GM12878 (cell line): ENCODE data around the gene SEC14L1. TPM values are rescaled to one million over a fixed set of nuclear protein-coding genes. Genes with fewer than 3 reads are reported as not detected.

Experiments
- ASH2L ChIP-seq: fragments of 300-600, 200-600 bp; sonication (generic); IDR thresholded peaks from 2 replicates; pipeline ENCODE4 v1.6.1; 2017; ENCODE audit warnings: low read depth, mild to moderate bottlenecking, borderline replicate concordance
- ATF7 ChIP-seq: fragments of 450-650 bp; IDR thresholded peaks from 2 replicates; pipeline ENCODE4 v1.6.1; 2016; ENCODE audit warnings: low read depth, mild to moderate bottlenecking
- BCL11A ChIP-seq: IDR thresholded peaks from 2 replicates; pipeline ENCODE4 v1.6.1; 2011; ENCODE audit warnings: low read depth, low read length
- BHLHE40 ChIP-seq, 2 experiments: fragments of 450-650 bp in 1 of 2; IDR thresholded peaks; 2 replicates each; pipeline ENCODE4 v1.6.1; 2011 to 2017; ENCODE audit warnings: low read depth in 2 of 2, borderline replicate concordance in 1 of 2, improper control_type of control experiment in 1 of 2, low read length in 1 of 2, mild to moderate bottlenecking in 1 of 2
- CREB1 ChIP-seq: IDR thresholded peaks from 2 replicates; pipeline ENCODE4 v1.6.1; 2012; ENCODE audit warnings: low read depth, mild to moderate bottlenecking, inconsistent platforms
- CTCF ChIP-seq, 3 experiments: IDR thresholded peaks in 2 of 3; conservative IDR thresholded peaks in 1 of 3; 2 replicates each; pipeline ENCODE4 v1.5.1; 2011; ENCODE audit warnings: low read depth in 3 of 3, low read length in 3 of 3, mild to moderate bottlenecking in 3 of 3, control low read depth in 2 of 3, moderate library complexity in 2 of 3, inconsistent platforms in 1 of 3, mixed read lengths in 1 of 3; ENCODE audit not compliant: control insufficient read depth in 2 of 3, insufficient read depth in 1 of 3; ENCODE audit errors: extremely low read depth in 1 of 3
- EZH2 ChIP-seq: IDR thresholded peaks from 2 replicates; pipeline ENCODE4 v1.6.1; 2012; ENCODE audit warnings: low read depth, mild to moderate bottlenecking, control low read depth, inconsistent platforms, low read length, borderline replicate concordance; ENCODE audit not compliant: control insufficient read depth
- IKZF1 ChIP-seq: fragments of 450-650 bp; conservative IDR thresholded peaks from 2 replicates; pipeline ENCODE4 v1.6.1; 2017; ENCODE audit warnings: antibody characterized with exemption, mild to moderate bottlenecking
- KLF5 ChIP-seq: fragments of 450-650 bp; IDR thresholded peaks from 2 replicates; pipeline ENCODE4 v1.6.1; 2014; ENCODE audit warnings: mild to moderate bottlenecking; ENCODE audit not compliant: partially characterized antibody
- MEF2B ChIP-seq: fragments of 450-650 bp; IDR thresholded peaks from 2 replicates; pipeline ENCODE4 v1.6.1; 2018; ENCODE audit warnings: mild to moderate bottlenecking, moderate library complexity; ENCODE audit not compliant: partially characterized antibody, poor library complexity, severe bottlenecking
- NBN ChIP-seq: fragments of 450-650 bp; IDR thresholded peaks from 2 replicates; pipeline ENCODE4 v1.6.1; 2016
- NFIC ChIP-seq: IDR thresholded peaks from 2 replicates; pipeline ENCODE4 v1.6.1; 2012; ENCODE audit warnings: low read depth, mild to moderate bottlenecking, inconsistent platforms, low read length, moderate library complexity
- PBX3 ChIP-seq: IDR thresholded peaks from 2 replicates; pipeline ENCODE4 v1.6.1; 2011; ENCODE audit warnings: mild to moderate bottlenecking, low read depth, low read length, moderate library complexity; ENCODE audit not compliant: insufficient replicate concordance
- PKNOX1 ChIP-seq: fragments of 450-650 bp; IDR thresholded peaks from 2 replicates; pipeline ENCODE4 v1.6.1; 2016; ENCODE audit warnings: mild to moderate bottlenecking
- SPI1 ChIP-seq: IDR thresholded peaks from 2 replicates; pipeline ENCODE4 v1.6.1; 2011; ENCODE audit warnings: low read depth, mild to moderate bottlenecking, low read length, moderate library complexity, borderline replicate concordance; ENCODE audit not compliant: insufficient read depth
- TCF12 ChIP-seq: IDR thresholded peaks from 2 replicates; pipeline ENCODE4 v1.6.1; 2011; ENCODE audit warnings: low read depth, mild to moderate bottlenecking, low read length
- ZNF384 ChIP-seq: IDR thresholded peaks from 2 replicates; pipeline ENCODE4 v1.6.1; 2012; ENCODE audit warnings: low read depth, mild to moderate bottlenecking, low read length, improper control_type of control experiment, borderline replicate concordance
- ZNF687 ChIP-seq: fragments of 450-650 bp; IDR thresholded peaks from 2 replicates; pipeline ENCODE4 v1.6.1; 2017; ENCODE audit warnings: mild to moderate bottlenecking, moderate library complexity
- polyA plus RNA-seq, 11 experiments: library from polyadenylated mRNA; depleted of rRNA in 4 of 11; unstranded in 6 of 11; stranded (reverse) in 5 of 11; fragments of >200 nt; fragmentation: Nextera tagmentation in 4 of 11; fragmentation: Illumina TruSeq in 1 of 11; extraction: Ambion mirVana in 4 of 11; extraction: Trizol in 1 of 11; gene quantifications; 1 replicate in 1 of 11; 2 replicates in 10 of 11; pipeline versions ENCODE4 v1.2.1 to v1.2.3, GENCODE V29; 2011 to 2016; ENCODE audit warnings: inconsistent platforms in 2 of 11, missing spikeins in 2 of 11, low read depth in 1 of 11
- total RNA-seq, 4 experiments: library from RNA; depleted of rRNA in 3 of 4; stranded (reverse); fragments of >200 nt in 3 of 4; fragmentation: Illumina TruSeq in 1 of 4; extraction: Trizol in 1 of 4; gene quantifications; 2 replicates each; pipeline versions ENCODE4 v1.2.1 to v1.2.3, GENCODE V29; 2013 to 2021

Gene SEC14L1
- total and polyA plus RNA-seq, 10 of the 15 experiments (the other 5 are each of a cell fraction or from before 2014, with no cell fraction given): 6.3 to 66.1 (median 33.5) TPM

- TF ChIP-seq IKZF1: 0 out of 2 replicates have a peak, but pooled peaks have one; percentile 13
- 0 out of 2 replicates have a peak, but pooled peaks have one; percentile 17 for TF ChIP-seq ATF7
- TF ChIP-seq NBN: 0 out of 2 replicates have a peak, but pooled peaks have one; percentile 34
- TF ChIP-seq ASH2L: no peak
- 0 out of 2 replicates have a peak, but pooled peaks have one; percentile 28 for TF ChIP-seq CREB1
- TF ChIP-seq CTCF (IDR thresholded peaks at IDR 0.05 in 2 of 3, conservative IDR thresholded peaks at IDR 0.05 in 1 of 3; ENCODE audit: control insufficient read depth in 2 of 3, extremely low read depth in 1 of 3, insufficient read depth in 1 of 3, low read depth in 3 of 3, low read length in 3 of 3): no peak
- TF ChIP-seq PKNOX1: no peak
- TF ChIP-seq BCL11A: peak; percentile 46; the same call in 1 of the 2 replicates
- TF ChIP-seq MEF2B: peak; percentile 13
- TF ChIP-seq KLF5: no peak
- no peak for TF ChIP-seq ZNF384
- peak in 1 of 2 experiments; percentile 47; a peak in 2 of 4 replicates for TF ChIP-seq BHLHE40 (IDR thresholded peaks at IDR 0.05; ENCODE audit: borderline replicate concordance in 1 of 2, low read depth in 2 of 2, low read length in 1 of 2)
- TF ChIP-seq TCF12: 0 out of 2 replicates have a peak, but pooled peaks have one; percentile 44
- TF ChIP-seq SPI1: no peak
- TF ChIP-seq PBX3: no peak
- TF ChIP-seq EZH2: no peak
- TF ChIP-seq ZNF687: peak; percentile 87
- TF ChIP-seq NFIC: 0 out of 2 replicates have a peak, but pooled peaks have one; percentile 16
These were observed 64.8 kb downstream of the SEC14L1 start (continued) for GRCh38 chr17:77205396-77206125.
